Muscle of leg (tissue), 11 donors: Measurements from ENCODE around the gene OGFOD2. TPM values are rescaled to one million over a fixed set of nuclear protein-coding genes. Genes with fewer than 3 reads are reported as not detected.

Experiments
- DNase-seq: peaks from one replicate; pipeline ENCODE4 v3.0.0; 2013
- H3K27ac ChIP-seq: one replicate; pipeline ENCODE4 v1.5.1; 2013; ENCODE audit warnings: mild to moderate bottlenecking, low read length, control low read depth
- H3K27me3 ChIP-seq: one replicate; pipeline ENCODE4 v1.6.1; 2013; ENCODE audit warnings: low read length; ENCODE audit not compliant: control insufficient read depth, insufficient read depth
- H3K36me3 ChIP-seq: one replicate; pipeline ENCODE4 v1.6.1; 2013; ENCODE audit warnings: low read length; ENCODE audit not compliant: control insufficient read depth, insufficient read depth
- H3K4me1 ChIP-seq: one replicate; pipeline ENCODE4 v1.6.1; 2013; ENCODE audit warnings: low read length; ENCODE audit not compliant: control insufficient read depth, insufficient read depth
- H3K4me3 ChIP-seq: one replicate; pipeline ENCODE4 v1.5.1; 2013; ENCODE audit warnings: low read length, control low read depth
- H3K9me3 ChIP-seq: replicated peaks from 2 replicates; pipeline ENCODE4 v1.6.1; 2013; ENCODE audit warnings: low read depth, low read length; ENCODE audit not compliant: control insufficient read depth
- WGBS: methylation state at CpG from one replicate; pipeline ENCODE4 v1.1.5; 2013; ENCODE audit warnings: missing lambda C conversion rate; ENCODE audit not compliant: insufficient coverage; 5-methylcytosine and 5-hydroxymethylcytosine counted together
- polyA plus RNA-seq, 8 donors: library from polyadenylated mRNA; unstranded; fragments of 120-200 nt; gene quantifications; one replicate each; pipeline versions ENCODE4 v1.2.1 to v1.2.3, GENCODE V29; 2013; ENCODE audit warnings: inconsistent platforms in 1 of 8, low replicate concordance in 1 of 8; ENCODE audit not compliant: insufficient read length in 8 of 8, insufficient read depth in 1 of 8
- total RNA-seq: library from RNA; stranded (reverse); fragments of 120-200 nt; gene quantifications from one replicate; pipeline ENCODE4 v1.2.4, GENCODE V29; 2013

OGFOD2 gene
- total and polyA plus RNA-seq, 9 donors = 5.1 to 13.8 (median 11.4) TPM

GRCh38 chr12:122963941-122964265 lies 11.1 kb upstream of the OGFOD2 start:
- Histone ChIP-seq H3K27me3 (no peaks in the 10 kb centered on the region), H3K36me3 (peaks cover 6% of the 10 kb centered on the region), H3K4me1 (peaks cover 49% of the 10 kb centered on the region), H3K9me3 (no peaks in the 10 kb centered on the region), H3K27ac (no peak overlapping the region), H3K4me3 (no peak overlapping the region)
- peak; percentile 61 for DNase-seq
- WGBS = 39% methylated on average over 8 of the region's 8 CpGs

GRCh38 chr12:122964439-122965257 lies 10.4 kb upstream of the OGFOD2 start:
- Histone ChIP-seq H3K9me3 (no peaks in the 10 kb centered on the region), H3K27me3 (no peaks in the 10 kb centered on the region), H3K36me3 (peaks cover 6% of the 10 kb centered on the region), H3K27ac (no peak overlapping the region), H3K4me1 (peaks cover 49% of the 10 kb centered on the region), H3K4me3 (no peak overlapping the region)
- 78% methylated on average over 15 of the region's 19 CpGs for WGBS
- no peak for DNase-seq

GRCh38 chr12:122965321-122965751 lies 9.7 kb upstream of the OGFOD2 start:
- no peak overlapping the region for H3K27ac ChIP-seq
- peaks cover 49% of the 10 kb centered on the region for H3K4me1 ChIP-seq
- WGBS = 48% methylated on average over 10 of the region's 12 CpGs
- H3K27me3 ChIP-seq = no peaks in the 10 kb centered on the region
- no peaks in the 10 kb centered on the region for H3K9me3 ChIP-seq
- DNase-seq = no peak
- peaks cover under 1% of the 10 kb centered on the region for H3K36me3 ChIP-seq
- H3K4me3 ChIP-seq = no peak overlapping the region

DNA sequence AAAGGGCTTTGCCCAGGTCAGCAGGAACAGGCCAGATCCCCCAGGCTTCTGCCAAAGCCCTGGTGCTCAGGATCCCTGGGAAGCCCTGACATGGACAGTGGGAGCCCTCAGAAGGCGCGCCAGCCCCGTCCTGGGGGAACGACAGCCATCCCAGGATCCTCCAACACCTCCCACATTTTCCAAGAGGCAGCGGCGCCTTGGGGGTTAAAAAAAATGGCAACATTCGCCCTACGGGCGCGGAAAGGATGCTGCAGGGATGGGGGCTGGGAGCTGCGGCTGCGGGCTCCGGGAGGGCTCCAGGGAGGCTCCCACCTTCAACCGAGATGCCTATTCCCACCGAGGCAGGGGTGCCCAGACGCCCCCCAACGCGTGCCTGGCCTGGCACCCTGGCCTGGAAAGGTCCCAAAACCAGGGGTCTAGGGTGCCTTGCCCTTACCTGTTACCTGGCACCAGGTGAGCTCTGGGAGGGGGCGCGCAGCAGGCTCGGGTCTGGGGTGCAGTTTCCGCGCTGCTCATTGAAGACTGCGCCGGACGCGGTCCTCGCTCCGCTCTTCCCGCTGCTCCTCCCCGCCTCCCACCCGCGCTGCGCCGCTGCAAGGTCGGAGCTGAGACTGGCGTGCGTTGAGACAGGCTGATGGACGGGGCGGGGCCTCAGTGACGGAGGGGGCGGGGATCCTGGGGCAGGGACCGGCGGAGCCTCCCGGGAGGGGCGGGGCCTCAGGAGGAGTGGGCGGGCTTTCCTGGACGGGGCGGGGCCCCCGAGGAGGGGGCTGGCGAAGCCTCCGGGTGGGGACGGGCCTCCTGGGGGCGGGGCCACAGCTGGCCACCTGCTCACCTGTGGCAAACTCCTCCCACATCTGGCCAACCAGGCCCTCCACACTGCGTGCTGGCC lies 8.9 kb upstream of the OGFOD2 start, which contains the start of gene ABCB9:
TSS of gene ABCB9 (minus strand) at position 613 of the 892 bp plus-strand sequence. CDS start 6,228 bp downstream, outside the sequence.
- Histone ChIP-seq H3K27ac (peak within 1 kb of the TSS; percentile 20), H3K4me3 (peak within 1 kb of the TSS; percentile 53), H3K27me3 (no peaks in the 10 kb centered on the region), H3K4me1 (peaks cover 49% of the 10 kb centered on the region), H3K36me3 (no peaks in the 10 kb centered on the region), H3K9me3 (no peaks in the 10 kb centered on the region)
- DNase-seq = peak; percentile 90
- WGBS = under 1% methylated on average over 37 of the region's 55 CpGs

DNA sequence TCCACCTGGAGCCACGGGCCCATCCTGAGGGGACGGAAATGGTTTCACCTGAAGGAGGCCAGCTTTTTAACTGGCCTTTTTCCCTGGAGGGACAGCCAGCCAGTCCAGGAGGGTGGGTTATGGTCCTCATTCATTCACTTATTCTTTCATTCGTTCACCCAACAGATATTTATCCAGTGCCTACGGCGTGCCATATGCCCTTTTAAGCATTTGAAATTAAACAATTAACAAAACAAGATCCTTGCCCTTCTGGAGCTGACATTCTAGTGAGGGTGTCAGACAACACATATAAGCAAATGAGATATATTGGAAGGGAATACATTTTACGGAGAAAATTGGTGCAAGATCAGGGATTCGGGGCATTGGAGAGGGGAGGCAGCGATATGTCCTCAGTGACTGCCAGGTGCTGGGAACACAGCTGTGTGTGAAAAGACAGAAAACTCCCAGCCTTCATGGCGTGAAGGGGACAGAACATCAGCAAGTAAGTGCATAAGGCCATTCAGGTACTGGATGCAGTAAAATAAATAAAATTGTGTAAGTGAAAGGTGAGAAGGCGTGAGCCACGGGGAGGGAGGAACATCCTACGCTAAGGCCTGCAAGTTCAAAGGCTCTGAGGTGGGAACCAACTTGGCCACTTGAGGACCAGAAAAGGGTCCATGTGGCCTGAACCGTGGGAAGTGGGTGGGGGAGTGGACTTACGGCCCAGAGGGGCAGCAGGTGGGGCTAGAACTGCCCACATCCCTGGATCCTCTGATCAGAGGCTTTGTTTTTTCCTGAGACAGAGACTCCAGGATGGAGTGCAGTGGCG lies 8.1 kb upstream of the OGFOD2 start:
- 34% methylated on average over 12 of the region's 15 CpGs for WGBS
- Histone ChIP-seq H3K9me3 (no peaks in the 10 kb centered on the region), H3K4me3 (no peak overlapping the region), H3K27me3 (no peaks in the 10 kb centered on the region), H3K36me3 (no peaks in the 10 kb centered on the region), H3K4me1 (peaks cover 43% of the 10 kb centered on the region), H3K27ac (peak overlapping the region; percentile 20)
- DNase-seq = no peak

DNA sequence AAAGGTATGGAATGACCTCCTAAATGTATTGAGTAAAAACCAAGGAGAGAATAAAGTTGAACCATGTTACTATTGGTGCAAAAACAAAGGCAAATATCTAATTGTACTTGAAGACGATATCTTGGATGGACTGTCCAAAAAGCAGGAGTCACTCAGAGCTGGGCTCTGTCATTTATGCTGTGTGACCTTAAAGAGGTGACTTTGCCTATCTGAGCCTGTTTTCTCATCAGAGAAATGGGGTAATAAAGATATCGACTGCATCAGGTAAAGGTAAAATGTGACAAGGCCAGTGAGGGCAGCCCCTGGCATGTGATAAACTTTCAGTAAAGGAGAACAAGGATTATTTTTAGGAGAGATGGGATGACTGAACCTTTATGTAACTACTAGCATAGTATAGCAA lies 6.9 kb upstream of the OGFOD2 start:
- WGBS = 86% methylated on average over 1 of the region's 2 CpGs
- no peaks in the 10 kb centered on the region for H3K27me3 ChIP-seq
- no peak overlapping the region for H3K27ac ChIP-seq
- H3K4me3 ChIP-seq = no peak overlapping the region
- H3K9me3 ChIP-seq = no peaks in the 10 kb centered on the region
- H3K36me3 ChIP-seq = no peaks in the 10 kb centered on the region
- H3K4me1 ChIP-seq = peaks cover 32% of the 10 kb centered on the region
- no peak for DNase-seq

DNA sequence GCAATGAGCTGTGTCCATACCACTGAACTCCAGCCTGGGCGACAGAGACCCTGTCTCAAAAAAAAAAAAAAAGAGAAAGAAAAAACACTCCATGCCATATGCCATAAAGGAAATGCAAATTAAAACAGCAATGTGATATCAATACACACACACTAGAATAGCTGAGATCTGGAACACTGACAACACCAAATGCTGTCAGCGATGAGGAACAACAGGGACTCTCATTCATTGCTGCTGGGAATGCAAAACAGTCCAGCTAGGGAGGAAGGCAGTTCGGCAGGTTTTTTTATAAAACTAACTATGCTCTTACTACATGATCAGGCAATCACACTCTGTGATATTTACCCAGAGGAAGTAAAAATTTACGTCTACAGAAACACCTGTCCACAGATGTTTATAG lies 5.4 kb upstream of the OGFOD2 start:
- peaks cover 20% of the 10 kb centered on the region for H3K4me1 ChIP-seq
- no peaks in the 10 kb centered on the region for H3K9me3 ChIP-seq
- no peak overlapping the region for H3K27ac ChIP-seq
- no peaks in the 10 kb centered on the region for H3K36me3 ChIP-seq
- H3K27me3 ChIP-seq = no peaks in the 10 kb centered on the region
- WGBS = 83% methylated on average over 1 of the region's 4 CpGs
- no peak overlapping the region for H3K4me3 ChIP-seq
- no peak for DNase-seq

GRCh38 chr12:122974274-122974891 lies 661 bp upstream of the OGFOD2 start:
- H3K4me3 ChIP-seq = peak overlapping the region; percentile 92
- no peaks in the 10 kb centered on the region for H3K9me3 ChIP-seq
- peak; percentile 99 for DNase-seq
- H3K27ac ChIP-seq = peak overlapping the region; percentile 100
- H3K4me1 ChIP-seq = peaks cover 24% of the 10 kb centered on the region
- no peaks in the 10 kb centered on the region for H3K27me3 ChIP-seq
- under 1% methylated on average over 24 of the region's 32 CpGs for WGBS
- peaks cover 24% of the 10 kb centered on the region for H3K36me3 ChIP-seq

DNA sequence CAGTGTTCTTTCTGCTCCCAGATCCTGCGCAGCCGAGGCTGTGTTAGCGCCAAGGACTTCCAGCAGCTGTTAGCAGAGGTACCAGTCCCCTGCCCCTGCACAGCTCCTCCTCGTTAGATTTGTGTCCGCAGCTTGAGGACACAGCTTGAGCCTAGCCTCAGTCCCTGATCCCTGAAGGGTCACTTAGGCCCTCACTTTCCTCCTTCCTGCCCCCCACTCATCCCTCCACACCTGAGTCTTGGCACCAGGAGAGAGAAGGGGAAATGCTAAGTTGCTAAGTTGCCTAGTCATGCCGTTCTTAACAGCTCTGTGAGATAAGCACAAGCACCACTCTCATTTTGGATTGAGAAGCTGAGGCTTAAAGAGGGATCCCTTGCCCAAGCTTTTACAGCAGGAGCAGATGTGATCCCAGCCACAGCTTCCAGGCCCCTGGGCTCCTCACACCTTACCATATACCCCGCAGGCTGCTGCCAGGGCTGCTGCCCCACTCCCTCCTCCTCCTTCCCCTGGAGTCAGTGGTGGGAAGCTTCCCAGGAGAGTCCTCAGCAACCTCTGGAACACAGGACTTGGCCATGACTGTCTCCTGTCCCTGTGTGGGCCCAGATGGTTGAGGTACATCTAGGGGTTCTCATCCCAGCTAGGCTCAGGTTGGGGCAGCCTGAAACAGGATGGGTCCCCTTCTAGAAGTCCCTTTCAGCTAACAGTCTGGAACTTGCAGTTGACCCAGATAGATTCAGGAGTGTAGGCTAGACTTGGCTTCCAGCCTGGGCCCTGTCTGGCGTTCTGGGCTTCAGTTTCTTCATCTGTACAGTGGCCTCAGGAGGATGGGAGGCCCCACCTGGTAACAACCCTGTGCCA lies 975 bp downstream of the OGFOD2 start:
- DNase-seq = no peak
- Histone ChIP-seq H3K27me3 (no peaks in the 10 kb centered on the region), H3K36me3 (peaks cover 24% of the 10 kb centered on the region), H3K9me3 (no peaks in the 10 kb centered on the region), H3K4me3 (peak overlapping the region; percentile 92), H3K27ac (peak overlapping the region; percentile 100), H3K4me1 (peaks cover 31% of the 10 kb centered on the region)
- WGBS = 10% methylated on average over 7 of the region's 8 CpGs
